GM21723 (cell line): ENCODE data around the gene FCER1G.
"Not testable (repeated sequence)": the region's sequence is repeated elsewhere in the genome, so short reads cannot be mapped to it uniquely, and the experiment has no call there.

Experiments used
- ATAC-seq: cut with Tn5 transposase; IDR thresholded peaks from one replicate; pipeline ENCODE4 v1.9.1; 2021; ENCODE audit warnings: mild to moderate bottlenecking, moderate library complexity; ENCODE audit not compliant: unreplicated experiment

Gene FCER1G

GRCh38 chr1:161228032-161228431 is 12.9 kb downstream of the FCER1G start:
- no peak for ATAC-seq

- ATAC-seq: no peak
Measured at GRCh38 chr1:161229896-161230295, 14.8 kb downstream of the FCER1G start.

- ATAC-seq: no peak
Measured at GRCh38 chr1:161230762-161231161, 15.7 kb downstream of the FCER1G start.

GRCh38 chr1:161233102-161233501 is 18.0 kb downstream of the FCER1G start:
- ATAC-seq: no peak

GRCh38 chr1:161235957-161236775 is 21.1 kb downstream of the FCER1G start:
- ATAC-seq: no peak

- no peak for ATAC-seq
Measured at GRCh38 chr1:161238039-161238473, 23.0 kb downstream of the FCER1G start, which contains the start of gene NR1I3. Gene NR1I3, minus strand, starts transcription at chr1:161238203. Its CDS starts 1,638 bp downstream, at chr1:161236565.

- ATAC-seq: no peak
Measured at GRCh38 chr1:161241682-161242081, 26.6 kb downstream of the FCER1G start.

GRCh38 chr1:161242313-161242712 is 27.2 kb downstream of the FCER1G start:
- ATAC-seq: no peak

- no peak for ATAC-seq
Measured at GRCh38 chr1:161244888-161245287, 29.8 kb downstream of the FCER1G start.

- not testable (repeated sequence) for ATAC-seq
Measured at GRCh38 chr1:161250100-161250499, 35.0 kb downstream of the FCER1G start.

- ATAC-seq: no peak
Measured at GRCh38 chr1:161250829-161251228, 35.7 kb downstream of the FCER1G start.

- no peak for ATAC-seq
Measured at GRCh38 chr1:161251579-161251978, 36.5 kb downstream of the FCER1G start.

- ATAC-seq: not testable (repeated sequence)
Measured at GRCh38 chr1:161255302-161255701, 40.2 kb downstream of the FCER1G start.

- ATAC-seq: not testable (repeated sequence)
Measured at GRCh38 chr1:161255955-161256520, 40.9 kb downstream of the FCER1G start.

- ATAC-seq: not testable (repeated sequence)
Measured at GRCh38 chr1:161257109-161257508, 42.0 kb downstream of the FCER1G start.

- ATAC-seq: no peak
Measured at GRCh38 chr1:161258439-161259344, 43.6 kb downstream of the FCER1G start, which contains the start of gene PCP4L1. Gene PCP4L1, plus strand, starts transcription at chr1:161258745. Its CDS starts 230 bp downstream, at chr1:161258975.

- no peak for ATAC-seq
Measured at GRCh38 chr1:161259345-161259702, 44.2 kb downstream of the FCER1G start.

GRCh38 chr1:161259765-161260164 is 44.7 kb downstream of the FCER1G start:
- ATAC-seq: no peak

GRCh38 chr1:161260376-161261260 is 45.5 kb downstream of the FCER1G start:
- no peak for ATAC-seq
